PFSK-1 (cell line): Measurements from ENCODE around the gene RHOA.

Experiments used
- POLR2AphosphoS5 ChIP-seq: IDR thresholded peaks from 2 replicates; pipeline ENCODE4 v1.6.1; 2012; ENCODE audit warnings: low read depth, mild to moderate bottlenecking, control low read depth, low read length, moderate library complexity
- SIN3A ChIP-seq: IDR thresholded peaks from 2 replicates; pipeline ENCODE4 v1.6.1; 2012; ENCODE audit warnings: mild to moderate bottlenecking, low read length, moderate library complexity, borderline replicate concordance; ENCODE audit not compliant: insufficient read depth
- TAF1 ChIP-seq: IDR thresholded peaks from 2 replicates; pipeline ENCODE4 v1.6.1; 2012; ENCODE audit warnings: low read length, control low read depth, borderline replicate concordance; ENCODE audit not compliant: insufficient read depth

DNA sequence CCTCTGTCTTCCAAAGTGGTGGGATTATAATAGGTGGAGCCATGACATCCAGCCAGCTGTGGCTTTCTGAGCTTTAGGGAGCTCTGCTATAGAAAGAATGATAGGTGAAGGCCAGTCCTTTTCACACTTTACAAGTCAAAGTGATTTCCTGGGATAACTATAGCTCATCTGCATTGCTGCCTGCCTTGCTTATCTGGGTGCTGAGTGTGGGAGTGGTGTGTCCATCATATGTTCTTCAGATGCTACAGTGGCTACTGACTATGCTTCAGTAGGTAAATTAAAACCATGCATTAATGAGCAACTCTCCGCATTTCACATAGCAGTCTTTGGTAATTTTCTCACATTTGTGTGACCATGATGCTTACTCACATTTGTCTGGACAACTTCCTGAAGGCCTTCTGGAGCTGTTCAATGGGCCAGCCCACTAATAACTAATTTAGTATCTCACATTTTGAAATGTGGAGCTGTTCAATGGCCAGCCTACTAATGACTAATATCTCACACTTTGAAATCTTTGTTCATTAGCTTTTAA, 23.4 kb downstream of the RHOA start:
- no peak for TF ChIP-seq TAF1
- TF ChIP-seq POLR2AphosphoS5 = no peak
- TF ChIP-seq SIN3A = no peak
